Gastrocnemius medialis (tissue), 4 donors: ENCODE data around the gene LGALS8.

Experiments used
- POLR2A ChIP-seq, 2 donors: fragments of 450-650 bp; IDR thresholded peaks; one replicate each; pipeline ENCODE4 v1.6.1; 2017; ENCODE audit warnings: antibody characterized with exemption in 2 of 2, mild to moderate bottlenecking in 2 of 2, moderate library complexity in 2 of 2
- TF ChIP-seq, protein P1 (sequence below), 5 experiments: fragments of 450-650 bp in 3 of 5; fragments of 200-600 bp in 2 of 5; sonication (generic) in 2 of 5; IDR thresholded peaks in 4 of 5; conservative IDR thresholded peaks in 1 of 5; 1 replicate in 4 of 5; 2 replicates in 1 of 5; pipeline ENCODE4 v1.5.1; 2016 to 2019; ENCODE audit warnings: antibody characterized with exemption in 5 of 5, mild to moderate bottlenecking in 3 of 5, moderate library complexity in 3 of 5

DNA sequence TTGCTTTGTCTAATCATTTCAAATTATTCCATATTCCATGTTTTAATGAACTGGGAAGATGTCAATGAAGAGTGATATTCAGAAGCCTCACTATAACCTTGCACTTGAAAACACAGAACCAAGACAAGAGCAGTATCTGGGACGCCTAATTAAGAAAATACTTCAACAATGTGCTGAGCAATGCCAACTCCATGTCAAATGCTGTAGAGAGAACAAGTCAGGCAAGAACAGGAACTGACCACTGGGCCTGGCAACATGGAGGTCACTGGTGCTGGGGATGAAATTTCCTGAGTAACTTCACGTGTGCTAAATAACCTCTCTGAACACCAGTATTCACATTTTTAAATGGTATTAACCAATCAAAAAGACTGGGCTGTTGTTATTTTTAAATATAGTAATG lies 57.7 kb downstream of the LGALS8 start:
- TF ChIP-seq, protein P1, sequence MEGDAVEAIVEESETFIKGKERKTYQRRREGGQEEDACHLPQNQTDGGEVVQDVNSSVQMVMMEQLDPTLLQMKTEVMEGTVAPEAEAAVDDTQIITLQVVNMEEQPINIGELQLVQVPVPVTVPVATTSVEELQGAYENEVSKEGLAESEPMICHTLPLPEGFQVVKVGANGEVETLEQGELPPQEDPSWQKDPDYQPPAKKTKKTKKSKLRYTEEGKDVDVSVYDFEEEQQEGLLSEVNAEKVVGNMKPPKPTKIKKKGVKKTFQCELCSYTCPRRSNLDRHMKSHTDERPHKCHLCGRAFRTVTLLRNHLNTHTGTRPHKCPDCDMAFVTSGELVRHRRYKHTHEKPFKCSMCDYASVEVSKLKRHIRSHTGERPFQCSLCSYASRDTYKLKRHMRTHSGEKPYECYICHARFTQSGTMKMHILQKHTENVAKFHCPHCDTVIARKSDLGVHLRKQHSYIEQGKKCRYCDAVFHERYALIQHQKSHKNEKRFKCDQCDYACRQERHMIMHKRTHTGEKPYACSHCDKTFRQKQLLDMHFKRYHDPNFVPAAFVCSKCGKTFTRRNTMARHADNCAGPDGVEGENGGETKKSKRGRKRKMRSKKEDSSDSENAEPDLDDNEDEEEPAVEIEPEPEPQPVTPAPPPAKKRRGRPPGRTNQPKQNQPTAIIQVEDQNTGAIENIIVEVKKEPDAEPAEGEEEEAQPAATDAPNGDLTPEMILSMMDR (IDR thresholded peaks at IDR 0.05 in 4 of 5, conservative IDR thresholded peaks at IDR 0.05 in 1 of 5), result no peak
- TF ChIP-seq POLR2A (IDR thresholded peaks at IDR 0.05), result no peak
